CD14-positive monocyte (primary cell): ENCODE data around the gene DIAPH1. TPM values are rescaled to one million over a fixed set of nuclear protein-coding genes. Genes with fewer than 3 reads are reported as not detected.

ENCODE experiments used
- DNase-seq, 3 donors: peaks; one replicate each; pipeline ENCODE4 v3.0.0-alpha.2; 2011 to 2022
- H2AFZ ChIP-seq: 2 replicates; pipeline ENCODE4 v1.6.0; 2012; ENCODE audit warnings: mild to moderate bottlenecking, low read depth, low read length, inconsistent platforms; ENCODE audit not compliant: insufficient read depth, poor library complexity, severe bottlenecking
- H3K27ac ChIP-seq, 2 donors: 1 replicate in 1 of 2; 2 replicates in 1 of 2; pipeline ENCODE4 v1.5.1; 2012 to 2013; ENCODE audit warnings: low read length in 2 of 2, control low read depth in 1 of 2, inconsistent platforms in 1 of 2, low read depth in 1 of 2, mild to moderate bottlenecking in 1 of 2
- H3K27me3 ChIP-seq, 2 donors: one replicate each; pipeline versions ENCODE4 v1.6.0 to v1.6.1; 2011 to 2013; ENCODE audit warnings: low read length in 2 of 2; ENCODE audit not compliant: control insufficient read depth in 2 of 2, insufficient read depth in 2 of 2
- H3K36me3 ChIP-seq, 2 donors: replicated peaks in 1 of 2; 1 replicate in 1 of 2; 2 replicates in 1 of 2; pipeline versions ENCODE4 v1.5.1 to v1.6.1; 2012 to 2013; ENCODE audit warnings: low read length in 2 of 2, control low read depth in 1 of 2, inconsistent platforms in 1 of 2, mild to moderate bottlenecking in 1 of 2; ENCODE audit not compliant: insufficient read depth in 2 of 2, control insufficient read depth in 1 of 2
- H3K4me1 ChIP-seq, 2 donors: 1 replicate in 1 of 2; 2 replicates in 1 of 2; pipeline versions ENCODE4 v1.5.1 to v1.6.1; 2012 to 2013; ENCODE audit warnings: low read length in 2 of 2, control low read depth in 1 of 2, inconsistent platforms in 1 of 2, mild to moderate bottlenecking in 1 of 2, moderate library complexity in 1 of 2; ENCODE audit not compliant: insufficient read depth in 2 of 2, control insufficient read depth in 1 of 2
- H3K4me2 ChIP-seq: replicated peaks from 2 replicates; pipeline ENCODE3; 2012; ENCODE audit warnings: low read length, moderate library complexity, mild to moderate bottlenecking; ENCODE audit not compliant: poor library complexity, severe bottlenecking; ENCODE audit errors: extremely low read depth
- H3K4me3 ChIP-seq, 3 experiments: fragments of 200-600 bp in 1 of 3; sonication (generic) in 1 of 3; replicated peaks in 1 of 3; 1 replicate in 2 of 3; 2 replicates in 1 of 3; pipeline ENCODE4 v1.5.1; 2011 to 2013; ENCODE audit warnings: low read length in 3 of 3, mild to moderate bottlenecking in 3 of 3, control low read depth in 2 of 3, low read depth in 2 of 3, inconsistent platforms in 1 of 3, moderate library complexity in 1 of 3
- H3K79me2 ChIP-seq: 2 replicates; pipeline ENCODE4 v1.6.0; 2012; ENCODE audit warnings: mild to moderate bottlenecking, control low read depth, inconsistent platforms, low read length, moderate library complexity; ENCODE audit not compliant: insufficient read depth
- H3K9ac ChIP-seq: 2 replicates; pipeline ENCODE4 v1.6.0; 2017; ENCODE audit warnings: low read length, mild to moderate bottlenecking; ENCODE audit not compliant: insufficient read depth, poor library complexity, severe bottlenecking
- H3K9me3 ChIP-seq, 2 donors: replicated peaks in 1 of 2; 1 replicate in 1 of 2; 2 replicates in 1 of 2; pipeline versions ENCODE4 v1.5.1 to v1.6.1; 2012 to 2013; ENCODE audit warnings: low read length in 2 of 2, control low read depth in 1 of 2; ENCODE audit not compliant: control insufficient read depth in 1 of 2, insufficient read depth in 1 of 2
- H4K20me1 ChIP-seq: 2 replicates; pipeline ENCODE4 v1.6.0; 2012; ENCODE audit warnings: mild to moderate bottlenecking, low read length, control low read depth, moderate library complexity; ENCODE audit not compliant: insufficient read depth
- H3K27ac Mint-ChIP-seq, 7 donors: one replicate each; pipeline ENCODE4 v1.8.0; 2020; ENCODE audit warnings: mild to moderate bottlenecking in 7 of 7, mixed read lengths in 7 of 7, moderate library complexity in 6 of 7, inconsistent platforms in 2 of 7
- H3K27me3 Mint-ChIP-seq, 3 donors: one replicate each; pipeline ENCODE4 v1.8.0; 2021 to 2022; ENCODE audit warnings: low read depth in 3 of 3, mild to moderate bottlenecking in 3 of 3, mixed read lengths in 3 of 3, moderate library complexity in 3 of 3, inconsistent platforms in 1 of 3
- H3K36me3 Mint-ChIP-seq, 2 donors: one replicate each; pipeline ENCODE4 v1.8.0; 2020; ENCODE audit warnings: mixed read lengths in 2 of 2, inconsistent platforms in 1 of 2, mild to moderate bottlenecking in 1 of 2
- H3K4me1 Mint-ChIP-seq: one replicate; pipeline ENCODE4 v1.8.0; 2020; ENCODE audit warnings: mild to moderate bottlenecking, mixed read lengths
- H3K4me3 Mint-ChIP-seq, 2 donors: one replicate each; pipeline ENCODE4 v1.8.0; 2020; ENCODE audit warnings: mild to moderate bottlenecking in 2 of 2, mixed read lengths in 2 of 2, moderate library complexity in 1 of 2
- H3K9me3 Mint-ChIP-seq, 7 donors: one replicate each; pipeline ENCODE4 v1.8.0; 2020 to 2022; ENCODE audit warnings: mixed read lengths in 7 of 7, mild to moderate bottlenecking in 6 of 7, moderate library complexity in 6 of 7, inconsistent platforms in 2 of 7
- WGBS: methylation state at CpG from one replicate; pipeline ENCODE4 v1.1.5; 2013; ENCODE audit warnings: missing lambda C conversion rate; ENCODE audit not compliant: insufficient coverage; 5-methylcytosine and 5-hydroxymethylcytosine counted together
- intact Hi-C, 2 donors: fragments of 100-400 bp; cut with micrococcal nuclease; formaldehyde crosslinking; loops; one replicate each; pipeline versions ENCODE4 v1.15.0 to v1.15.1; 2023
- polyA plus RNA-seq, 3 donors: library from polyadenylated mRNA; depleted of rRNA in 1 of 3; unstranded in 2 of 3; stranded (reverse) in 1 of 3; fragments of 300-500 nt in 2 of 3; fragments of >200 nt in 1 of 3; fragmentation: Illumina TruSeq in 2 of 3; gene quantifications; 1 replicate in 2 of 3; 2 replicates in 1 of 3; pipeline ENCODE4 v1.2.3, GENCODE V29; 2012 to 2021
- TF ChIP-seq, protein P1 (sequence below): fragments of 200-600 bp; IDR thresholded peaks from one replicate; pipeline ENCODE4 v1.8.0; 2022; ENCODE audit warnings: antibody characterized with exemption, mild to moderate bottlenecking

The DIAPH1 gene
- polyA plus RNA-seq, 3 donors, result 60.2 to 140 (median 98.6) TPM

DNA sequence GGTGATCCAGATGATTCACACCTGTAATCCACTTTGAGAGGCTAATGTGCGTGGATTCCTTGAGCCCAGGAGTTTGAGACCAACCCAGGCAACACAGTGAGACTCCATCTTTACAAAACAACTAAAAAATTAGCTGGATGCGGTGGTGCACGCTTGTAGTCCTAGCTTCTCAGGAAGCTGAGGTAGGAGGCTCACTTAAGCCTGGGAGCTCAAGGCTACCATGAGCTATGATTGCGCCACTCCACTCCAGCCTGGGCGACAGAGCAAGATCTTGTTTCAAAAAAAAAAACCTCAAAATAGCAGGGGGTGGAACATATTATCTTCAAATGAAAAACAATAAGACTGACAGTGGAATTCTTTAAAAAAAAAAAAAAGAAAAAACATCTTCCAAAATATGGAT lies 70.9 kb downstream of the DIAPH1 start:
- DNase-seq, result no peak
- peaks cover 0 to 1% (median 0%) of the 10 kb centered on the region in 3 donors for H3K27me3 Mint-ChIP-seq
- no peak overlapping the region for H3K27ac ChIP-seq
- no peak overlapping the region for H3K27ac Mint-ChIP-seq
- H3K9ac ChIP-seq, result no peak overlapping the region
- no peak overlapping the region for H3K4me3 ChIP-seq
- H3K36me3 Mint-ChIP-seq, result peaks cover 80 to 95% of the 10 kb centered on the region in 2 donors
- H3K4me1 ChIP-seq, result peaks cover 0 to 4% of the 10 kb centered on the region in 2 donors
- peaks cover 98% of the 10 kb centered on the region for H4K20me1 ChIP-seq
- no CpG with 5 or more reads among the region's 5 CpGs for WGBS
- intact Hi-C loops, result no loop called here
- TF ChIP-seq, protein P1, sequence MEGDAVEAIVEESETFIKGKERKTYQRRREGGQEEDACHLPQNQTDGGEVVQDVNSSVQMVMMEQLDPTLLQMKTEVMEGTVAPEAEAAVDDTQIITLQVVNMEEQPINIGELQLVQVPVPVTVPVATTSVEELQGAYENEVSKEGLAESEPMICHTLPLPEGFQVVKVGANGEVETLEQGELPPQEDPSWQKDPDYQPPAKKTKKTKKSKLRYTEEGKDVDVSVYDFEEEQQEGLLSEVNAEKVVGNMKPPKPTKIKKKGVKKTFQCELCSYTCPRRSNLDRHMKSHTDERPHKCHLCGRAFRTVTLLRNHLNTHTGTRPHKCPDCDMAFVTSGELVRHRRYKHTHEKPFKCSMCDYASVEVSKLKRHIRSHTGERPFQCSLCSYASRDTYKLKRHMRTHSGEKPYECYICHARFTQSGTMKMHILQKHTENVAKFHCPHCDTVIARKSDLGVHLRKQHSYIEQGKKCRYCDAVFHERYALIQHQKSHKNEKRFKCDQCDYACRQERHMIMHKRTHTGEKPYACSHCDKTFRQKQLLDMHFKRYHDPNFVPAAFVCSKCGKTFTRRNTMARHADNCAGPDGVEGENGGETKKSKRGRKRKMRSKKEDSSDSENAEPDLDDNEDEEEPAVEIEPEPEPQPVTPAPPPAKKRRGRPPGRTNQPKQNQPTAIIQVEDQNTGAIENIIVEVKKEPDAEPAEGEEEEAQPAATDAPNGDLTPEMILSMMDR, result no peak
- no peaks in the 10 kb centered on the region for H3K27me3 ChIP-seq
- H3K79me2 ChIP-seq, result peaks cover 60% of the 10 kb centered on the region
- H3K4me3 Mint-ChIP-seq, result no peak overlapping the region
- no peak overlapping the region for H2AFZ ChIP-seq
- H3K4me1 Mint-ChIP-seq, result peaks cover 5% of the 10 kb centered on the region
- peaks cover 77 to 95% of the 10 kb centered on the region in 2 donors for H3K36me3 ChIP-seq
- H3K9me3 ChIP-seq, result peaks cover 13 to 15% of the 10 kb centered on the region in 2 donors
- H3K4me2 ChIP-seq, result no peak overlapping the region
- H3K9me3 Mint-ChIP-seq, result peaks cover 11 to 19% (median 15%) of the 10 kb centered on the region in 7 donors

DNA sequence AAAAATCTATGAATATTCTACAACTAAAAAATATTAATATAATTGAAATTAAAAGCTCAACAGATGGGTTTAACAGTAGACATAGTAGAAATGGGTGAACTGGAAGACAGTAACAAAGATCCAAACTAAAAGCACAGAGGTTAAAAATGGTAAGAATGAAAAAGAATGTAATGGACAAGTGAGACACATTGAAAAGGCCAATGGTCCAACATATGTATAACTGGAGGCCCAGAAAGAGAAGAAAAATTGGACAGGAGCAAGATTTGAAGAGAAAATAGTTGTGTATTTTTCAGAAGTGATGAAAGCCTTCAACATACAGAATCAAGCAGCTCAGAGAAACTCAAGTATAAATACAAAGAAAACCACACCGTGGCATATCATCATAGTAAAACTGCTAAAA lies 71.3 kb downstream of the DIAPH1 start:
- Mint-ChIP-seq H3K27me3 (peaks cover 0 to 1% (median 0%) of the 10 kb centered on the region in 3 donors), H3K36me3 (peaks cover 80 to 95% of the 10 kb centered on the region in 2 donors), H3K4me1 (peaks cover 5% of the 10 kb centered on the region), H3K27ac (no peak overlapping the region), H3K9me3 (peaks cover 11 to 19% (median 15%) of the 10 kb centered on the region in 7 donors), H3K4me3 (no peak overlapping the region)
- no peak overlapping the region for H3K4me2 ChIP-seq
- no peak overlapping the region for H3K4me3 ChIP-seq
- DNase-seq, result no peak
- H3K27ac ChIP-seq, result no peak overlapping the region
- H3K9me3 ChIP-seq, result peaks cover 13 to 15% of the 10 kb centered on the region in 2 donors
- no peak overlapping the region for H3K9ac ChIP-seq
- peaks cover 58% of the 10 kb centered on the region for H3K79me2 ChIP-seq
- H2AFZ ChIP-seq, result no peak overlapping the region
- peaks cover 98% of the 10 kb centered on the region for H4K20me1 ChIP-seq
- TF ChIP-seq, protein P1, result no peak
- no peaks in the 10 kb centered on the region for H3K27me3 ChIP-seq
- peaks cover 76 to 95% of the 10 kb centered on the region in 2 donors for H3K36me3 ChIP-seq
- H3K4me1 ChIP-seq, result peaks cover 0 to 4% of the 10 kb centered on the region in 2 donors
- intact Hi-C loops, result no loop called here
- WGBS, result 100% methylated on average over 1 of the region's 1 CpG
